Lower leg skin (tissue), 3 donors: ENCODE data around the gene ARHGEF10L.

Experiments used
- POLR2A ChIP-seq, 2 donors: fragments of 450-650 bp; IDR thresholded peaks; one replicate each; pipeline ENCODE4 v1.6.1; 2016 to 2017; ENCODE audit warnings: antibody characterized with exemption in 2 of 2, mild to moderate bottlenecking in 1 of 2, moderate library complexity in 1 of 2
- TF ChIP-seq, protein P1 (sequence below), 3 donors: fragments of 450-650 bp; IDR thresholded peaks; one replicate each; pipeline ENCODE4 v1.5.1; 2016; ENCODE audit warnings: antibody characterized with exemption in 3 of 3, mild to moderate bottlenecking in 3 of 3, moderate library complexity in 2 of 3

DNA sequence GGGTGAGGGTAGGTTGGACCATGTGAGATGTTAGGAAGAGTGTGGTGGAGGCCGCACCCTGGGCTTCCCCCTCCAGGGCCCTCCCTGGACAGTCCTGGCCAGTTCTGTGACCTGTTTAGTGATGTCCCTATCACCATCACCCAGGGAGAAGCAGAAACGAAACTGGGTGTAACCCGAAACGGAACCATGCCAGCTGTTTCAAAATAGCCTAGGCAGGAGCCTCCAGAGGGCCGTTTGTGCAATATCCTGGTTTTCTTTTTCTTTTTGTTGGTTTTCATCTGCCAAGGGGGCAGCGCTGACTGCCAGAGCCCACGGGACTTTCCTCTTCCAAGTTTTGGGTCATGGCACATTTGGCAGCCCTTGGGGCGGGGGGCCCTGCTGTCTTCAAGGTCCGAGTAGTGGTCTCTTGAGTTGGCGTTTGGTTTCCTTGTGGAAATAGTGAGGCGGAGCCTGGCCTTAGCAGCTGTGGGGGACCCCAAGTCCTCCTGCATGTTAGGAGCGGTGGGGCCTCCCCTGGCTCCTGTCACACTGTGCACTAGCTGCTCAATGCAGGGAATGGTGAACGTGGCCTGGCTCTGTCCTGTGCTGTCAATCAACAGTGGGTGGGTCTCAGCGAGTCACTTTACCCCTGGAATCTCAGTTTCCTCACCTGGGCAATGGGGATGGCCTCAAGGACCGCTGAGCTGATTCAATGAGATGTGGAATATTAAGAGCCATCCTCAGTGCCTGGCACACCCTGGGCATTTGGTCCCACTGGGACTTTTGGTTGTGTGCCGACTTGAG is 90.7 kb downstream of the ARHGEF10L start:
- TF ChIP-seq, protein P1, sequence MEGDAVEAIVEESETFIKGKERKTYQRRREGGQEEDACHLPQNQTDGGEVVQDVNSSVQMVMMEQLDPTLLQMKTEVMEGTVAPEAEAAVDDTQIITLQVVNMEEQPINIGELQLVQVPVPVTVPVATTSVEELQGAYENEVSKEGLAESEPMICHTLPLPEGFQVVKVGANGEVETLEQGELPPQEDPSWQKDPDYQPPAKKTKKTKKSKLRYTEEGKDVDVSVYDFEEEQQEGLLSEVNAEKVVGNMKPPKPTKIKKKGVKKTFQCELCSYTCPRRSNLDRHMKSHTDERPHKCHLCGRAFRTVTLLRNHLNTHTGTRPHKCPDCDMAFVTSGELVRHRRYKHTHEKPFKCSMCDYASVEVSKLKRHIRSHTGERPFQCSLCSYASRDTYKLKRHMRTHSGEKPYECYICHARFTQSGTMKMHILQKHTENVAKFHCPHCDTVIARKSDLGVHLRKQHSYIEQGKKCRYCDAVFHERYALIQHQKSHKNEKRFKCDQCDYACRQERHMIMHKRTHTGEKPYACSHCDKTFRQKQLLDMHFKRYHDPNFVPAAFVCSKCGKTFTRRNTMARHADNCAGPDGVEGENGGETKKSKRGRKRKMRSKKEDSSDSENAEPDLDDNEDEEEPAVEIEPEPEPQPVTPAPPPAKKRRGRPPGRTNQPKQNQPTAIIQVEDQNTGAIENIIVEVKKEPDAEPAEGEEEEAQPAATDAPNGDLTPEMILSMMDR (IDR thresholded peaks at IDR 0.05), result no peak
- TF ChIP-seq POLR2A (IDR thresholded peaks at IDR 0.05), result no peak
